ENCODE results near the gene JAG2.
A peak's percentile ranks its signal among the peaks of the same experiment; 100 is the strongest.

The JAG2 gene

DNA sequence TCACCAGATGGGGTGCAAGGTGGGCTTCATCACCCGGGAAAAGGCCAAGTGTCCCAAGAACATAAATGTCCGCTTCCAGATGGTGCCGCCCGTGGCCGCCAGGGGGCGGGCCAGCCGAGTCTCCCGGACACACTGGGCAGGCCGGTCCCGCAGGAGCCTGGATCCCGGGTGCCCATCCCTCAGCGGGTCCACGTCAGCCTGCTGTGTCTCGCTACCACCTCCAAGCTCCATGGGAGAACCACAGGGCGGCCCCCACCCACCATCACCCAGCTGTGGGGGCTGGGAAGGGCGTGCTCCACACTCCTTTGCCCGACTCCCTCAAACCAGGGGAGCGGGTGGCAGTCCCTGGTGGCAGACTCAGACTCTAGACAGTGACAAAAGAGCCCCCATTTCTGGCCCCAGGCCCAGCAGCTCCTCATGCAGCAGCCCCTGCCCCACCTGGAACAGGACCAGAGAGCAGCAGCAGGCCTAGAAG lies 34.5 kb upstream of the JAG2 start:
- peak; percentile 90 for DNase-seq

DNA sequence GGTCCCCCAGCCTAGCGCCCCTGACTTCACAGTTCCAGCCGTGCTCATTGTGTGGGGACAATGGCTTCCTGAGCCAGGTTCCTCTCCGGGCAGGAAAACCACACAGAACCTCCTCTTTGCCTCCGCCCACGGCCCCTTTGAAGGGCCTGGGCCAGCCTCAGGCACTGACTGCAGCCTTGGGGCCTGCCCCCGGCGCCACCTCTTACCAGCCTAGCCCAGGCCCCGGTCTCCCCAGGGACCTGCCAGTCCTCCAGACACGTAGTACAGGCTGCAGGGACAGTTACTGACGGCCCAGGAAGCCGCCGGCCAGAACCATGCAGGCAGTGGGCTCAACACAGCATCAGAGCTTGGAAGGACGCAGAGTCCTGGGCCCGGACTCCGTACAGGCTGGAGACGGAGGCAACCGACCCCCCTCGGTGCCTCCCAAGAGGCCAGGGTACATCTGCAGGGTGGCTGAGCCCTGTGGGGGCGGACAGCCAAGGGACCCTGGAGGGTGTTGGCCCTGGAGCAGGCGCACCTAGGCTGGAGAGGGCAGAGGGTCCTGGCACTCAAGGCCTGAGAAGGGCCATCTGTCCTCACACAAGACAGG lies 33.4 kb upstream of the JAG2 start:
- peak; percentile 44 for DNase-seq

DNA sequence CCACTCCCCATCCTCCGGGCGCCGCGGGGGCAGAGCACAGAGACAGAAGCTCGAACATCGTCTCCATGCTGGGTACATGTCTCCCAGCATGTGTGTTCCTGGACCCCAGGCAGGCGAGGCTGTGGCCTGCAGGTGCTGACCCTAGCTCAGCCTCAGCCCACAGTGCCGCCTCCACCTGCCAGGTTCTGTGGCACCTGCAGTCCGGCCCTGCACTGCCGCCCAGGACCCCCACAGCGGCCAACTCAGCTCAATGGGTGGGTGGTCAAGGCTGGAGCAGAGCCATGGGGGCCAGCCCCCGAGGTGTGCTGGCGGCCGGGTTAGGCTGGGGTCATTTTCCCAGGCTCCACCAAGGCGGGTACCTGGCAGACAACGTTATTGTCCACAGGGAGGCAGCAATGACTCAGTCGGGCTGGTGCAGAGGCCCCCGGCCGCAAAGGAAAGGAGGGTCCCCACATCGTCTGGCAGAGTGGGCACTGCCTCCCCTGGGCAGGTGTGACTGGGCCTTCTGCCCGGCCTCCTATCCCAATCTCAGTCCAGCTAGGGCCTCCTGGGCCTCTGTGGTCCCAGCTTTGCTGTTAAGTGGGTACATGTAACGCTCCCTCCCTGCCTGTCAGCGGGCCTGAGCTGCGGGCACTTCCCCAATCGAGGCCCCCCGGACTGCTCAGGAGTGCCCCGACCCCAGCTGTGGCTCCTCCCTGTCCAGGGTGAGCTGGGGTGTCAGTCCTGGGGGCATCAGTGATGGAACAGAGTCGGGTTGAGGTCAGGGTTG lies 32.8 kb upstream of the JAG2 start:
- no peak for DNase-seq

DNA sequence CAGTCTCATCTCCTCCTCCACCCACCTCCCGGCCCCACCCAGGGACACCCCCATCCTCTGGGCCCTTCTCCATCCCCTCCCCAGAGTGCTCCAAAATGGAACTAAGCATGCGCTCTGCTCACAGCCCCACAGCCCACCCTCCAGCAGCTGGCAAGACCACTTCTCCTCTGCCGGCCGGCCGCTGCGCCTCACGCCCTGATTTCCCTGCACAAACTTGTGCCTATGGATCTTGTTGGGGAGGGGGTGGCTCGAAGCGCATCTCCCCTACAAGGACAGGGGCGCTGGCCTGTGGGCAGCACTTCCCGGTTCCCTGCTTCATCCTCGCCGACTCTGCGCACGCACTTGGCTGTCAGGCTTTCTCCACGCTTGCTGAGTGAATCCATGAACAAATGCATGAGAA lies 32.1 kb upstream of the JAG2 start:
- DNase-seq: no peak

DNA sequence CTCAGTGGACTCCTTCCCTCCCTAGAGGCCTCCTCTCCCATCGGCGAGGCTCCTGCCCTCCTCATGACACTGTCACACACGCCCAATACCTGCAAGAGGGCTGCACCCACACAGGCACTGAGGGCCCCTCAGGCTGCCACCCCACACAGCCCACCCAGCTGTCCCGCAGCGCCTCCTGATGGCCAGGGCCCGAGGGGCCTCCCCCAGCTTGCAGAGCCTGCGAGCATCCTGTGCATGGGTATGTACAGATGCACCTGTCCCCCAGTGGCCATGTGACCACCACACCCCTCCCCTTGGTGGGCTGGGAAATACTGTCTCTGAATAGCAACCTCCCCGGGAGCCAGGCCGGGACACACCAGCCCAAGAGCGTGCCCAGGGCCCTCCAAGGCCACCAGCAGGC lies 31.5 kb upstream of the JAG2 start:
- no peak for DNase-seq

DNA sequence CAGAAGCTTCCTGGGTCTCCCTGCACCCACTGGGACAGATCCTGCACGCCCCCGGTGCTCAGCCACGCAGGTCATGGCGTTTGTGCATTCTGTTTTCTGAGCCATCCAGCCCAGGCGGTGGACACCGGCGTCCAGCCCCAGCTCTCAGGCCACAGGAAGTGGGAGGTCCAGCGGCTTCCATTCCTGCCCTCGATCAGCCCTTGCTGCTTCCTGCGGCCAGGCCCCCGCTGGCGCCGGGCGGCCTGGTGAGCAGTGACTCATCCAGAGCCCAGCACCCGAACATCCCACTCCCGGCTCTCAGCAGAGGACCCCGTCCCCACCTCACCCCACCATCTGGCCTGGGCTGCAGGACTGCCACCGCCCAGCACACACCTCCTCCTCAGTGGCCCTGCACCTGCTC lies 30.5 kb upstream of the JAG2 start:
- DNase-seq: no peak

DNA sequence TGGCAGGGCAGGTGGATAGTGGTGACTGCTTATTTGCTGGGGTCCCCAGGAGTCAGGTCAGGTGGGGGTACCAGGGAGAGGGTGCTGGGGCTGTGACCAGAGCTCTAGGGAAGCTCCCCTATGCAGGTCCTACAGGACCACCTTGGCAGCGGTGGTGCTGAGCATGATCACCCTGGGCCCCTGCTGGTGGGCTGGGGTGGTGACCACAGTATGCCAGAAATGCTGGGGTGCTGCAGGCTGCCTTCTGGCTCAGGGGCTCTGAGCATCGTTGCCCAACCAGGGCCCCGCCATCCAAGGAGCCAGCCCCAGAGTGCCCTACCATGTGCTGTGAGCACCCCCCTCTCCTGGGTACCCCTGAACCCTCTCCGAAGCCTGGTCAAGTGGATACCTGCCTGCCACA lies 30.0 kb upstream of the JAG2 start:
- DNase-seq: no peak

DNA sequence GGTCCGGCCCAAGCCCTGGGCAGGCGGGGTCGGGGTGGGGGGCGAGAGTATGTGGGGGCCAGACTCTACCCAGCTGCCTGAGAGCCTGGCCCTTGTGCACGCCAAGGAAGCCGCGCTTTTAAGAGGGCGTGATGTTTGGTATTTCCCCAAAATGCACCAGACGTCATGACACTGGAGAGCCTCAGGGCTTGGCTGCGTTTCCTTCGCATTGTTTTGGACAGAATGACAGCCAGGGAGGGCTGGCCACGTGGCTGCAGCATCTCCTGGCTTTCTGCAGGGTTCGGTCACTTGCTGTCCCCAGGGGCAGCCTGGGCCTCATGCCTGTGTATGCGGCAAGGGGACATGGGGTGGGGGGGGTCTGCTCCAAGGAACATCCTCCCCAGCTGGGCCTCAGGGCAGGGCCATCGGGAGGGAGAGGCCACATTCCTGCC lies 28.6 kb upstream of the JAG2 start:
- peak; percentile 80 for DNase-seq

DNA sequence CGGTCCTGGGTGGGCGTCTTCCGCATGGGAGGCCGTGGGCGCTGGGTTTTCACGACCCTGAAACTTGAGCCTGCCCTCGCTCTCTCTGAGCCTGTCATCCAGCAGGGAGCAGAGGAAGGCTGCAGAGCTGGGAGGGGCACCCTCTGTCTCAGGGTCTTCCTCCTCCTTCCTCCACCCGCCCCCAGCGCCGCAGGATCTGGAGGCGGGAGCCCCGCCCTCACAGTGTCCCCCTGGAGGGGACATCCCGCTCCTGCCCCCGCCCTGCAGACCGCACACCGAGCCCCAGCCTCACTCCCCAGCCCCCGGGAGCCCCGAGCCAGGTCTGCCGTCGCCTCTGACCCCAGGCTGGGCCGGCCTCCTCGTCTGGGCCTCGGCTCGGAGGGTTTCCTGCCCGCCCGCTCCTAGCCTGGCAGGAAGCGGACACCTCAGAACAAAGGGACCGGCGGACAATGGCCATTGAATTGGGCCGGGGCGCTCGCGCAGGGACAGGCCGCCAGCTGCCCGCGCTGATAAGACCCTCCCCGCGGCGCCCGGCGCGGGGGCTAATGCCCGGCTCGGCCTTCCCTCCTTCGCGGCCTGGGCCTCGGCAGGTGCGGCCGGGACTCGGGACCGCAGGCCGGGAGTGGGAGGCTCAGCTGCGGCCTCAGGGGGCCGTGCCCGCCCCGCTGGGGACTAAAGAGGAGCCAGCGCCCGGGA lies 27.8 kb upstream of the JAG2 start:
- DNase-seq: peak; percentile 88

DNA sequence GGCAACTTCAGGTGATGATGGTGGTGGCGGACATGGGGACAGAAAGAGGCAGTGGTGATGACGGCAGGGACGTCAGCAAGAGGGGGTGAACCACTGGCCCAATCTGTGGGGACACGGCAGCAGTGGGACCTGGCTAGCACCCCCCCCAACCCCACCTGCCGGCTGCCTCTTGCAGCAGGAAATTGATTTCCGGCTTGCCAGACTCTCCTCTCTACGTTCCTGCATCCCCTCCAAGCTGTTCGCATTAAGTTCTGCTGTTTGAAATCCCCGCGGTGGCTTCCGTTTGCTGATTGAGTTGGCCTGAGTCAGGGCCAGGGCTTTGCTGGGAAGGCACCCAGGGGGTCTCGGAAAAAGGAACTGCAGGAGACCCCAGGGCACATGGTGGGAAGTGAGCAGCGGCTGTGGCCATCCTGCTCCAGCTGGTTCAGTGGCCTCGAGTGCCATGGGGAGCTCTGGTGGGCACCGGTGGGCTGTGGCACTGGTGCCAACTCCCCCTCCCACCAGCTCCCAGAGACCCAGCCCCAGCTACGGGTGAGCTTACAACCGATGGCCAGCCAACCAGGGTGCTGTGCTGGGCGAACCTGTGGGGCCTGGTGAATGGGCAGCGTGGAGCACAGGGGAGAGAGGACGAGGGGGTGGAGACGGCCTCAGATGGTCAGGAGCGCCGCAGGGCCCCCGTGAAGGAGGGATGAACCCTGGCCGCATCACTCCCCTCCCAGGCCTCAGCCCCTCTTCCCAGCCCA lies 27.1 kb upstream of the JAG2 start:
- DNase-seq: peak; percentile 67

DNA sequence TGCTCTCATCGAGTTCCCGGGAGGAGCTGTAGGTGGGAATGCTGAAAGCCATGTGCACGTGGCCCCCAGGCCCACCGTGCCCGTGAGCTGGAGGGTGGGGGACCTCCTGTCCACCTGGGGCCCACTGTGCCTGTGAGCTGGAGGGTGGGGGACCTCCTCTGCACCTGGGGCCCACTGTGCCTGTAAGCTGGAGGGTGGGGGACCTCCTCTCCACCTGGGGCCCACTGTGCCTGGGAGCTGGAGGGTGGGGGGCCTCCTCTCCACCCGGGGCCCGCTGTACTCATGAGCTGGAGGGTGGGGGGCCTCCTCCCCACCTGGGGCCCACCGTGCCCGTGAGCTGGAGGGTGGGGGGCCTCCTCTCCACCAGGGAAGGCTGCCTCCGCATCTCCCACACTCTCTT lies 26.5 kb upstream of the JAG2 start:
- no peak for DNase-seq

DNA sequence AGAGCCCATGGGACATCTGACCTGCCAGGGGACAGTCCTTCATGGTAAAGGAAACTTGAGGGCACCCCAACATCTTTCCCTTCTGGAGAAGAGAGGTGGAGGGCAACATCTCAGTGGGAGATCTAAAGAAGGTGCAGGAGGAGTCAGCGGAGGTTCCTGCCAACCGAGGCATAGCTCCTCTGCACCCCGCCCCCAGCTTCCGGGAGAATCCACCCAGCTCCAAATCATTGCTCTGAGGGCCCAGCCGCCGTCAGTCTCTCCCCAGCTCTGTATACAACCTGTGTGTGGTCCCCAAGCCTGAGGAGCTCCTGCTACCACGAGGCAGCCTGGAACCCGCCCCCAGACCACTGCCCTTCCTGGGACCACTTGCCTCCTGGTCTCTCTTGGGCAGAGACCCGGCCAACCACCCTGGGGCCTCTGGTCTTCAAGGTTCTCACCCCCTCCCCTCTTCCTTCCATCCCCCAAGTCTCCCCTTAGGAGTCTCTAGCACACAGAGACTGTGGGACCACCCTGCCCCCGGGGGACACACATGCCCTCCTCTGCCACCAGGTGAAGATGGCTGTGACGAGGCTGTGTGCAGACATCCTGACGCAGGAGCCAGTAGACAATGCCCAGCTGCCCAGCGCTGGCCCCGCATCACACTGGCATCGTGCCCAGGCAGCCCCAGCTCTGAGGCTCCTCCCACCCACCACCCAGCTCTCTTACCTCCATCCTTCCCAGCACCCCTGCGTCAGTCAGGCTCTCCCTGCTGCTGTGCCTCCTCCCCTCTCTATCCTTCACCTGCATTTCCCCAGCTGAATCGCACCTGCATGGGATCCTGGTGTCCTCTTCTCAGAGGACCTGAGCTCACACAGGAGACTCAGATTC lies 25.6 kb upstream of the JAG2 start:
- no peak for DNase-seq

DNA sequence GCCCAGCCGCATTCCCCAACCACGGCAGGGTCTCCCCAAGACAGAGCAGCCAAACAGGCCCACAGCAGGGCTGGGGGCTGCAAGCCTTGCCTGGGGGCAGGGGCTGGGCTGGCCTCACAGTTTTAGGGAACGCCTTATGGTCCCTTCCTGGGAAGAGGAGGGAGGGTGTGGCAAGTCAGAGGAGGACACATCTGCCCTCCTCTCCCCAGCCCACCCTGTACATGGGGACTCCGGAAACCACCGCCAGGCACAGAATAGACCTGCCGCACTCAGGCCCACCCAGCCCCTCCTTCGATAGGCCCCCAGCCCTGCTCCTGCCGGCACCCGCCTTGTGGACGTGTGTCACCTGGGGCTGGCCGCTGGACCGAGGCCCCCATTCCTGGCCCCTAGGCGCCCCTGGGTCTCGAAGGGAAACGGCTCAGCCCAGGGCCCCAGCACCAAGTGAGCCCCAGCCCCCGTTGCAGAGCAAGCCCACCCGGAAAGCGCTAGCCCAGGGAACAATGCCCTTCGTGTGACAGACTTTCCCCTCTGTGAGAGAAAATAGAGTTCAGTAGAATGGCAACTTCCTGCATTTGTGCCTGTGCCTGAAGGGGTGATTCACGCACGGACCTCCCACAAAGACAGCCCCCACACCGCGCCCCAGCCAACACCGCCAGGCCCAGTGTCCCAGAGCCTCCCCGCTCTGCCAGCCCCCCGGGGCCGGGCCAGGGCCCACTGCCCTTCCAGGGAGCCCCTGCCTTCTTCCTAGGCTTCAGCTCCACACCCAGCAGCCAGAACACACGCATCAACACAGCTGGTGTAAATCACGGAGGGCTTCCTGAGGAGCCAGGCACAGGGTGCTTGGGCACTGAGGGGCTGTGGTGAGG lies 24.5 kb upstream of the JAG2 start:
- peak; percentile 65 for DNase-seq

DNA sequence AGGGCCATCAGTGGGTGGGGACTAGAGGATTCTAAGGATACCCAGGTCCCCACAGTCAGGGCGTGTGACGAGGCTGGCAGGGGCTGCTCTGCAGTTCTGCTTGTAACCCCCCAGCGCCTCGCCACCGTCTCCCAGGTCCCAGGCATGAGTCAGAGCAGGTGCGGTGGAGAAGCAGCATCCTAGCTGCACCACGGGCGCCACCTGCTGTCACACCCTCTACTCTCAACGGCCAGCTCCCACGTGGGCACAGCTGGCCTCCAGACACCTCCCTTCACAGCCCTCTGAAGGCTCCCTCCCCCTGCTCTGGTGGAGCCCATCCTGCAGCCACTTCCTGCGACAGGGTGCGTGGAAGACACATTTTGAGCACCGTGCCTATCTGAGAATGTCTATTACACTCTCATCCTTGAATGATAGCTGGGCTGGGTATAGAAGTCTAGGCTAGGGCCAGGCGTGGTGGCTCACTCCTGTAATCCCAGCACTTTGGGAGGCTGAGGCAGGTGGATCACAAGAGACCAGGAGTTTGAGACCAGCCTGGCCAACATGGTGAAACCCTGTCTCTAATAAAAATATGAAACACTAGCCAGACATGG lies 19.5 kb upstream of the JAG2 start:
- DNase-seq: no peak

DNA sequence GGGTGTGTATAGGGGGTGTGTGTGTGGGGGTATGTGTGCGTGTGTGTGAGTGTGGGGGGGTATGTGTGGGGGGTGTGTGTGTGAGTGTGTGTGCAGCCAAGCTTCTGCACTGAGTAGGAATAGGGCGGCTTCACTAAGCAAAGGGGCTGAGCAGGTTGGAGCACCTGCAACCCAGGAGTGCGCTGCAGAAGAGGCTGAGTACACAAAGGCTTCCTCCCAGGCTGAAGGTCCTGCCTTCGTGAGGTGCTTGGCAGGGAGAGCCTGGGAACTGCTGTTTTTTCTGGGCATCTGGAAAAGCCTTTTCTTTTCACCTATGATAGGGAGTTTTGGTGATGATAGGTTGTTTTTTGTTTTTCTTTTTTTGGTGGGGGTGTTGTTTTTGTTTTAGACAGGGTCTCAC lies 18.5 kb upstream of the JAG2 start:
- no peak for DNase-seq

DNA sequence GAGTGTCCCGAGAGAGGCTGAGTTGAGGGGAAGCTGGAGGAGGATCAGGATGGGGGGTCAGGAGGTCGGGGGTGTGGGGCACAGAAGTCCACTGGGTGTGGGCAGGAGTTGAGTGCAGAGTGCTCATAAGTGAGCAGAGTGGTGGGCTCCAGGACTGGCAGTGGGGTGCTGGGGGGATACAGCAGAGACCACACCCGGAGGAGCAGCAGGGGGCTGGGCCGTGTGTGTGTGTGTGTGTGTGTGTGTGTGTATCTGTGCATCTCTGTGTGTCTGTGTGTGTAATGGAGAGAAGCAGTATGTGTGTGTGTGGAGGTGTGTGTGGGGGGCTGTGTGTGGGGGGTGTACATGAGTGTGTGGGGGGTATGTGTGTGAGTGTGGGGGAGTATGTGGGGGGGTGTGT lies 17.4 kb upstream of the JAG2 start:
- no peak for DNase-seq

DNA sequence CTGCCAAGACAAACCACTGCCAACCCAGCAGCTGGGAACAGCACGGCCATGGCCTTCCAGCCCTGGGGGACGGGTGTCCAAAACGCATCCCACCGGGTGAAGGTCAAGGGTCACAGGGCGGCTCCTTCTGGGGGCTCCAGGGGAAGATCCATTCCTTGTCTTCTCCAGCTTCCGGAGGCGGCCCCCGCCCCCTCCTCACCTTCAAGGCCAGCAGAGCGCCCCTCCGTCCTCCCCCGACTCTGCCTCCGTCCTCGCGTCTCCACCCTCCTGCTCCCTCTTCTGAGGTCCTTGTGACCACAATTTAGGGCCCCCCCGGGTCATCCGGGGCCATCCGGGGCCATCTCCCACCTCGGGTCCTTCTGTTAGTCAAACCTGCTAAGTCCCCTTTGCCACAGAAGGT lies 16.4 kb upstream of the JAG2 start:
- no peak for DNase-seq

DNA sequence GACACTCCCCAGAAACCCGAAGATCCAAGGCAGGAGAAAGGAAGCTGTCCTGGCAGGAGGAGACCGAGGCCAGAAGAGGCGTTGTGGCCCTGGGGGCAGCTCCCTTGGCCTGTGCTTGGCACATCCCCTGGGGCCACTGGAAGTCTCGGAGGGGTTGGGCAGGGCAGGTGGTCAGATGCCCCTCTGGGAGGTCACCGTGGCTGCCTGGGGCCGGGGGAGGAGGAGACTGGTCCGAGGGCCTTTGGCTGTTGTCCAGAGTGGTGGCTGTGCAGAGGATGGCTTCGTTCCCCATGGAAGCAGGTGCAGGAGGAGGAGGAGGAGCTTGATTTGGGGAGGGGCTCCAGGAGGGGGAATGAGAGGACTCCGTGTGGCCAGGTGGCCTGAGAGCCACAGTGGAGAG lies 15.9 kb upstream of the JAG2 start:
- DNase-seq: no peak

DNA sequence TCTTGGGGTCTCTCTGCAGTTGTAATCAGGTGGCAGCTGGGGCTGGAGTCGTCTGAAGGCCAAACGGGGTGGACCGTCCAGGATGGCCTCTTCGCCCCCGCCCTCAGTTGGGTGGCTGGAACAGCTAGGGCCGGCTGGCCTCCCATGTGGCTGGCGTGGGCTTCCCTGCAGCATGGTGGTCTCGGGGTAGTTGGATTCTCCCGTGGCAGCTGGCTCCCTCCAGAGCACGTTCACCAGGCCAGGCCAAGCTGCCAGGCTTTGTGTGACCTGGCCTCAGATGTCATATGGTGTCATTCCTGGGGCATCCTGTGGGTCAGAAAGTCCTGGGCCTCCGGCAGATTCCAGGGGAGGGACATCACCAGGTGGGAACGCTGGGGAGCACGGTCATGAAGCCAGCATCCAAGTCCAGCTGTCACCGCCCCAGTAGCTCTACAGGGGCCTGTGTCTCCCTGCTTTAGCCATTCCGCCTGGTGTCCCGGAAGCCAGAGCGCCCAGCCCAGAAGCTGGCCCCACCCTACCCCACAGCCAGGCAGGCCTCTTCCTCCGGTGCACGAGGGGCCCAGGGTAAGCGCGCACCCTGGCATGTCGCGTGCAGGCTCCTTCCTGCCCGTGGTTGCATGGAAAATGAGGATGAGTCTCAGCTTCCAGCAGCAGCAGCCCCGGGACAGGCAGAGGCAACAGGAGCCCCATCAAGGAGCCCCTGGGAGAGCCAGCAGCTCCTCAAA lies 13.9 kb upstream of the JAG2 start:
- DNase-seq: no peak

All from eye (tissue), 1 donor.